ENCODE data around the gene CASZ1. TPM values are rescaled to one million over a fixed set of nuclear protein-coding genes. Genes with fewer than 3 reads are reported as not detected.

The CASZ1 gene
- total RNA-seq, 1 experiment from 2014 or later, result 0.69 TPM

DNA sequence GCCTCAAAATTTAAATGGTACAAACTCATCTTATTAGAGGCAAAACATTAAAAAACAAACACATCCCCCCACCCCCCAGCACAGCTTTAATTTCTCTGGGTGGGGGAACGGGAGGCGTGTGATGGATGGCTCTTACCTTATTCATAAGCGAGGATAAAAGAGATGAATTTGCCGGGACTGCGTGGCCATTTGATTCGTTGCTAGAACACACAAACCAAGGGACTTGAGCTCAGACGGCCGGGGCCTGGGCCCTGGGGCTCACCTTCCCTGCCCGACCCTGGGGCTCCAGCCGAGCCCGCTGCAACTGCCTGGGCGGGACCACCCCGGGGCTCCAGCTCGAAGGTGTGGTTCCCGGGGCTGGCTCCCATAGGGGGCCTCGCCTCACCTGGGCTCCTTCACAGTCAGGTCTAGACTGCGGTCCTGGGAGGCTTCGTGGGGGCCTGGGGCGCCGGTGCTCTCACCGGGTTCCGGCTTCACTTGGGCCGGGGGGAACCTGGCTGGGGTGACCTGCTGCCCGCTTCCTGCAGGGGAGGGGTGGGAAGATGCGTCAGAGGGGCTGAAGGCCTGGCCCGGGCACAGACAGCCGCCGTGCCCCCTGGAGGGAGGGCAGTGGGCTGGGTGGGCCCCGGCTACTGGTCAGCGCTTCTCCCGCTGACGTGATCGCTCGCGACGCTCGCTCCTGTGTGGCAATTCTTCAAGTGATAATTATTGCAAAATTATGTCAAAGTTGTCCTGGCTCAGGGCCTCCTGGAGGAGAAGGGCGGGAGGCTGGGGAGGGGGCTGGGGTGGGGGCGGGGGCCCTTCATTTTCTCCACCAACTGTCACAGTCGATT lies 145.7 kb downstream of the CASZ1 start:
- in situ Hi-C loops (cut with HindIII; ENCODE audit: low pct_unique_long_range_greater_than_20kb, low sequenced_read_pairs), result no loop called here
- no peak for DNase-seq (ENCODE audit: low read depth, low spot score)

DNA sequence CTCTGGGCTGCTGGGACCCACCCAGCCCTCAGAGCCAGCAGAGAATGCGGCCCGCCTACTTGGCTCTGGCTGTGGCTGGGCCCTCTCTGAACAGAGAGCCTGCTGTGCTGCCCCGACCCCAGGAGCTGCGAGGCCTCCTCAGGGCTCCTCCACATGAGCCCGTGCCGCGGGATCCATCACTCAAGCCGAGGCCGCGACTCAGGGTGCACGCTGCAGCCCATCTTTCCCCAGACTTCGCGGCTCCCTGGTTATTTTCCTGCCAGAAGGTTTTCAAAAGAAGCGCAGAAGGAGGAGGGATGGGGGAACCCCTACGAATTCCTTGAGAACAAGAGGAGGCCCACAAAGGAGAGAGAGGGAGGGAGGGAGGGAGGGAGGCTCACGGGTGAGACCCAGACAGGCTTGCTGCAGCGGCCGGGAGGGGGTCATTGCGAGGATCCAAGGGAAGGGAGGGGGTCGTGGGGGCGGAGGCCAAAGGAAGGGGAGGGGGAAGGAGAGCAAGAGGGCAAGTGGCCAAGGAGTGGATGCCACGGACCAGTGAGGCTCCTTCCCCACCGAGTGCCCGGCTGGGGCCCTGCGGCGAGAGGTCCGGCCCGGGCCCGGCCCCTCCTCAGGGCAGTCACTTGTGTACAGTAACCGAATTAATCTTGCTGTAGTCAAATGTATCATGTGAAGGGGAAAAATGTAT lies 146.8 kb downstream of the CASZ1 start:
- in situ Hi-C loops (cut with HindIII; ENCODE audit: low pct_unique_long_range_greater_than_20kb, low sequenced_read_pairs), result no loop called here
- DNase-seq (ENCODE audit: low read depth, low spot score), result no peak

DNA sequence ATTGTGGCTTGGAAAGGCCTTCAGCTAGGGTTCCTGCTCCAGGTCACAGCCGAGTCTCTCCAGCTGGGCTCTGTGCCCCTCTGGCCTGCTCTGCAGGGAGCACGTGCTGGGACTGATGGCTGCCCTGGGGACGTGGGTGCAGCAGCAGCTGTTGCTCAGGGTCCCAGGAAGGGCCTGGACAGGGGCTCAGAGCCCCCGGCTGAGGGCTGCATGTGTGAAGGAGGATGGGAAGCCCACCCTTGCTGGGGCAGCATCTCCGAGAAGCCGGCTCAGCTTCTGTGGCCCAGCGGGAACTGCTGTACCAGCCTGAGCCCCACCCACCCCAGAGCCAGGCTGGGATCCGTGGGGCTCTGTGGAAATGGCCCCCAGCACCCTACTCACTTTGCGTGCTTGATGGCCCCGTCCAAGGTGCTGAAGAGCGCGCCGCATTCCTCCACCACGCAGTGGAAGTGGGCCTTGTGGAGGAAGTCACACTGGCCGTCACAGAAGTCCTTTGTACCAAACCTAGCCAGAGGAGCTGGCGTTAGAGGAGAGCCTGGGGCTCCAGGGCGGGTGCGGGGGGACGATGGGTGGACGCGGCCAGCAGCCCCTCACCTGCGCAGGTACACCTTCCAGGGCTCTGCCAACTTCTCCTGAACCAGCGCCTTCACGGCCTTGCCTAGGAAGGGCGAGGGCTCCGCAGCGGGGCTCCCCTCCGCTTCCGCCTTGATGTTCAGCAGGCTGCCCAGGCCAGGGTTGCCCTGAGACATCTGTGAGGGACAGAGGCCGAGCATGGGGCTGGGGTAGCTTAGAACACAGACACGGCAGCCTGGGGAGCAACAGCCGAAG lies 147.5 kb downstream of the CASZ1 start:
- in situ Hi-C loops (cut with HindIII; ENCODE audit: low pct_unique_long_range_greater_than_20kb, low sequenced_read_pairs), result no loop called here
- DNase-seq (ENCODE audit: low read depth, low spot score), result no peak

GRCh38 chr1:10647414-10648170 lies 148.9 kb downstream of the CASZ1 start:
- in situ Hi-C loops (cut with HindIII; ENCODE audit: low pct_unique_long_range_greater_than_20kb, low sequenced_read_pairs), result no loop called here
- DNase-seq (ENCODE audit: low read depth, low spot score), result no peak

- DNase-seq (ENCODE audit: low read depth, low spot score), result peak; percentile 66
- in situ Hi-C loops (cut with HindIII; ENCODE audit: low pct_unique_long_range_greater_than_20kb, low sequenced_read_pairs), result no loop called here
These were observed 150.0 kb downstream of the CASZ1 start for GRCh38 chr1:10646347-10646861.

DNA sequence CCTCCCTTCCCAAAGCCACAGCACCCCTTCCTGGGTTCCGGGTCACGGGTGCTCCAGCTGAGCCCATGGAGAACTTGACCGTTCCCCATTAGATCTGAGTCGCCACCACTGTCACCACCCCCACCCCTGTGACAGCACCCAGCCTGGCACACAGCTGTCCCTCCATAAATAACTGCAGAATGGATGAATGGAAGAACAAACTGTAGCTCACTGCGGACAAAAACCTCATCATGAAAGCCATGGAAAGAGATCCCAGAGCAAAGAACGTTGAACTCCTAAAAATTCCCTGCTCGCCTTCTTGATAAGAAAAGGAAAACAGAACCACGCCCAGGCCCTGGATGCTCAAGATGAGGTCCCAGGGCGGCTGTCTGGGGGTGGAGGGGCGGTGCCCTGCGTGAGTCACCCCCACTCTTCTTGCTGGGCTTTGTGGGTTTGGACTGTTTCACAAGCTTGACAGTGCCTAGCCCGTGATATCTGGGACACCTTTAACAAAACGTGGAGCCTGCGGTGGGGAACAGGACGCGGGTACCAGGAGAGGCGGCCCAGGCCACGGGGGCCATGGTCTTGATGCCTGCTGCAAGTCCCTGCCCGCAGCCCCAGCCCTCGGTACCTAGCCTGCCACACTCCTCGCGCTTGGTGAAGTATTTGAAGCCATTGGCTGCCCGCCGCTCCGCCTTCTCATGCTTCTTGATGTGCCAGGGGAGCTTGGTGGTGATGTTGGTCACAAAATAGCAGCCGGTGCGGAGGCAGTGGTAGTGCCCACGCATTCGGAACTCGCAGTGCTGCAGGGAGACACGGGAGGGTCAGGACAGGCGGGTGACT lies 151.9 kb downstream of the CASZ1 start:
- DNase-seq (ENCODE audit: low read depth, low spot score), result no peak
- in situ Hi-C loops (cut with HindIII; ENCODE audit: low pct_unique_long_range_greater_than_20kb, low sequenced_read_pairs), result no loop called here

GRCh38 chr1:10643607-10644306 lies 152.7 kb downstream of the CASZ1 start:
- DNase-seq (ENCODE audit: low read depth, low spot score), result no peak
- in situ Hi-C loops (cut with HindIII; ENCODE audit: low pct_unique_long_range_greater_than_20kb, low sequenced_read_pairs), result no loop called here

GRCh38 chr1:10642403-10643080 lies 153.9 kb downstream of the CASZ1 start:
- DNase-seq (ENCODE audit: low read depth, low spot score), result no peak
- in situ Hi-C loops (cut with HindIII; ENCODE audit: low pct_unique_long_range_greater_than_20kb, low sequenced_read_pairs), result no loop called here

DNA sequence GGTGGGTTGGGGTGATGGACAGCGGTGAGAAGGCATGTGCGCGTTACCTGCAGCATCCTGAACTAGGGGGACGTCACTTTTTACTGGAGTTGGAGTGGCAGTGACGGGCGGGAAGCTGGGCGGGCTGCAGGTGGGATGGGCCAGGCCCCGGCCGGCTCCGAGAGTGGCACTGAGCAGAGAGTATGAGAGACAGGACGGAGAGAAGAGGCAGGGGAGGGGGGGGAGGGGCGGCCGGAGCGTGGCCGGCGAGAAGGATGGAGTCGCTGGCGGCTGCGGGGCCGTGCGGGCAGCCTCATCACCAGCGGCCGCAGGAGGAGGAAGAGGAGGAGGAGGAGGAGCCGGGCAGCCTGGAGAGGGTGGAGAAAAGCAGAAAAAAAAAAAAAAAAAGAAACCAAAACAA lies 154.5 kb downstream of the CASZ1 start:
- no peak for DNase-seq (ENCODE audit: low read depth, low spot score)
- in situ Hi-C loops (cut with HindIII; ENCODE audit: low pct_unique_long_range_greater_than_20kb, low sequenced_read_pairs), result no loop called here

GRCh38 chr1:10640843-10641553 lies 155.4 kb downstream of the CASZ1 start:
- in situ Hi-C loops (cut with HindIII; ENCODE audit: low pct_unique_long_range_greater_than_20kb, low sequenced_read_pairs), result no loop called here
- DNase-seq (ENCODE audit: low read depth, low spot score), result no peak

- DNase-seq (ENCODE audit: low read depth, low spot score), result no peak
- in situ Hi-C loops (cut with HindIII; ENCODE audit: low pct_unique_long_range_greater_than_20kb, low sequenced_read_pairs), result no loop called here
These were observed 156.5 kb downstream of the CASZ1 start for GRCh38 chr1:10639775-10640578.

GRCh38 chr1:10639011-10639774 lies 157.3 kb downstream of the CASZ1 start:
- no peak for DNase-seq (ENCODE audit: low read depth, low spot score)
- in situ Hi-C loops (cut with HindIII; ENCODE audit: low pct_unique_long_range_greater_than_20kb, low sequenced_read_pairs), result no loop called here

GRCh38 chr1:10638559-10639005 lies 157.9 kb downstream of the CASZ1 start:
- in situ Hi-C loops (cut with HindIII; ENCODE audit: low pct_unique_long_range_greater_than_20kb, low sequenced_read_pairs), result no loop called here
- DNase-seq (ENCODE audit: low read depth, low spot score), result no peak

All from SK-MEL-5 (cell line).